T-cell (primary cell): ENCODE data around the gene CCDC146. TPM values are rescaled to one million over a fixed set of nuclear protein-coding genes. Genes with fewer than 3 reads are reported as not detected.
"Not testable (repeated sequence)": the region's sequence is repeated elsewhere in the genome, so short reads cannot be mapped to it uniquely, and the experiment has no call there.

Experiments used
- ATAC-seq, 4 experiments: fragments of 200-7000 bp in 3 of 4; fragments of 150-1000 bp in 1 of 4; cut with Tn5 transposase; replicated peaks in 1 of 4; 1 replicate in 3 of 4; 2 replicates in 1 of 4; pipeline ENCODE4 v1.10.0; 2021; ENCODE audit warnings: moderate library complexity in 3 of 4, mild to moderate bottlenecking in 2 of 4, moderate number of reproducible peaks in 1 of 4
- CTCF ChIA-PET, 2 donors: fragments of 300-600 bp; sonication (Branson Sonifier 250); formaldehyde crosslinking; loops; one replicate each; lab custom pipeline; 2022; ENCODE audit warnings: antibody characterized with exemption in 2 of 2; lab: Charles Lee
- POLR2A ChIA-PET, 2 donors: fragments of 300-600 bp; sonication (Branson Sonifier 250); formaldehyde crosslinking; loops; one replicate each; lab custom pipeline; 2022; ENCODE audit warnings: antibody characterized with exemption in 2 of 2; lab: Charles Lee
- DNase-seq, 35 experiments: peaks; one replicate each; pipeline versions ENCODE4 v3.0.0 to v3.0.0-alpha.2; 2013 to 2023
- H3K27ac ChIP-seq: one replicate; pipeline ENCODE4 v1.5.1; 2013; ENCODE audit warnings: low read length
- H3K27me3 ChIP-seq, 2 experiments: replicated peaks in 1 of 2; 1 replicate in 1 of 2; 2 replicates in 1 of 2; pipeline versions ENCODE4 v1.6.1 to v1.7.0; 2013; ENCODE audit warnings: low read length in 1 of 2, mixed read lengths in 1 of 2; ENCODE audit not compliant: control insufficient read depth in 2 of 2, insufficient read depth in 2 of 2; ENCODE audit errors: extremely low read depth in 1 of 2
- H3K36me3 ChIP-seq, 2 donors: 1 replicate in 1 of 2; 2 replicates in 1 of 2; pipeline versions ENCODE4 v1.6.1 to v1.7.0; 2013; ENCODE audit warnings: low read length in 1 of 2; ENCODE audit not compliant: control insufficient read depth in 2 of 2, insufficient read depth in 1 of 2; ENCODE audit errors: extremely low read depth in 1 of 2
- H3K4me1 ChIP-seq, 2 experiments: 1 replicate in 1 of 2; 2 replicates in 1 of 2; pipeline versions ENCODE4 v1.6.1 to v1.7.0; 2013; ENCODE audit warnings: low read length in 2 of 2, mixed read lengths in 1 of 2; ENCODE audit not compliant: insufficient read depth in 2 of 2, control insufficient read depth in 1 of 2; ENCODE audit errors: extremely low read depth in 1 of 2
- H3K4me3 ChIP-seq, 2 donors: 1 replicate in 1 of 2; 2 replicates in 1 of 2; pipeline versions ENCODE4 v1.5.1 to v1.7.0; 2013; ENCODE audit warnings: mild to moderate bottlenecking in 2 of 2, low read length in 1 of 2, moderate library complexity in 1 of 2; ENCODE audit not compliant: control insufficient read depth in 1 of 2; ENCODE audit errors: extremely low read depth in 1 of 2
- H3K9me3 ChIP-seq: 2 replicates; pipeline ENCODE4 v1.7.0; 2013
- H3K27ac Mint-ChIP-seq, 2 donors: one replicate each; pipeline ENCODE4 v1.8.0; 2020 to 2021; ENCODE audit warnings: mild to moderate bottlenecking in 2 of 2, mixed read lengths in 2 of 2
- H3K27me3 Mint-ChIP-seq, 2 donors: one replicate each; pipeline ENCODE4 v1.8.0; 2021 to 2022; ENCODE audit warnings: mixed read lengths in 2 of 2
- H3K36me3 Mint-ChIP-seq: one replicate; pipeline ENCODE4 v1.8.0; 2021; ENCODE audit warnings: mixed read lengths
- H3K4me1 Mint-ChIP-seq, 3 donors: one replicate each; pipeline ENCODE4 v1.8.0; 2020 to 2022; ENCODE audit warnings: mixed read lengths in 3 of 3, mild to moderate bottlenecking in 1 of 3
- H3K4me3 Mint-ChIP-seq, 3 donors: one replicate each; pipeline ENCODE4 v1.8.0; 2020 to 2022; ENCODE audit warnings: mild to moderate bottlenecking in 3 of 3, mixed read lengths in 3 of 3, moderate library complexity in 3 of 3
- H3K9me3 Mint-ChIP-seq, 3 donors: one replicate each; pipeline ENCODE4 v1.8.0; 2020 to 2022; ENCODE audit warnings: mixed read lengths in 3 of 3
- WGBS: methylation state at CpG from one replicate; pipeline ENCODE4 v1.1.5; 2013; ENCODE audit warnings: missing lambda C conversion rate; ENCODE audit not compliant: insufficient coverage; 5-methylcytosine and 5-hydroxymethylcytosine counted together
- total RNA-seq, 35 experiments: library from RNA in 6 of 35; stranded (reverse) in 6 of 35; fragments of 120-200 nt in 1 of 35; gene quantifications; one replicate each; pipeline versions ENCODE4 v1.2.1 to v1.2.4 and lab custom pipeline; 2013 to 2026

The CCDC146 gene
- total RNA-seq, 5 donors from 2014 or later (not counting 1 experiment from before 2014, with no cell fraction given), result 10.6 to 14.7 (median 14.1) TPM

- DNase-seq (peak in 2 of 35 experiments; percentile 6 to 40), ATAC-seq (no peak)
- H3K36me3 Mint-ChIP-seq, result peaks cover 13% of the 10 kb centered on the region
- H3K4me1 Mint-ChIP-seq, result peaks cover 41 to 50% (median 41%) of the 10 kb centered on the region in 3 donors
- H3K9me3 Mint-ChIP-seq, result no peaks in the 10 kb centered on the region
- Histone ChIP-seq H3K27me3 (no peaks in the 10 kb centered on the region), H3K27ac (no peak overlapping the region), H3K4me1 (peaks cover 29 to 31% of the 10 kb centered on the region in 2 experiments), H3K4me3 (no peak overlapping the region), H3K9me3 (no peaks in the 10 kb centered on the region), H3K36me3 (peaks cover 0 to 4% of the 10 kb centered on the region in 2 donors)
- 100% methylated on average over 1 of the region's 6 CpGs for WGBS
- H3K27ac Mint-ChIP-seq, result peak overlapping the region in 1 of 2 donors; percentile 43
- no peaks in the 10 kb centered on the region for H3K27me3 Mint-ChIP-seq
- POLR2A ChIA-PET, result no interaction called here
- CTCF ChIA-PET, result interaction anchor here in 1 of 2 donors (0.7 kb wide), 1 partner anchor 410 kb away, joined by 4 read pairs; no protein-coding TSS in a partner anchor
- no peak overlapping the region for H3K4me3 Mint-ChIP-seq
Observed at GRCh38 chr7:77330169-77330882, 207.9 kb downstream of the CCDC146 start.

GRCh38 chr7:77331938-77332695 lies 209.7 kb downstream of the CCDC146 start:
- ChIA-PET CTCF (interaction anchor here (0.5 to 1.7 kb wide), 18 partner anchors 11 to 509 kb away, joined by 3 to 13 read pairs (median 6); partner anchors contain the start of genes CCDC146 (in 1 of the 2), PHTF2 (in 1 of the 2), PTPN12 (in 1 of the 2) and TMEM60 (in 1 of the 2)), POLR2A (interaction anchor here in 1 of 2 donors (0.5 to 0.6 kb wide), 3 partner anchors 61 to 431 kb away, joined by 3 to 4 read pairs (median 3); no protein-coding TSS in a partner anchor)
- Histone ChIP-seq H3K9me3 (no peaks in the 10 kb centered on the region), H3K36me3 (peaks cover 0 to 4% of the 10 kb centered on the region in 2 donors), H3K4me3 (no peak overlapping the region), H3K4me1 (peaks cover 29% of the 10 kb centered on the region in 2 experiments), H3K27ac (no peak overlapping the region), H3K27me3 (no peaks in the 10 kb centered on the region)
- Mint-ChIP-seq H3K4me1 (peaks cover 41 to 52% (median 41%) of the 10 kb centered on the region in 3 donors), H3K27ac (peak overlapping the region in 1 of 2 donors; percentile 9), H3K36me3 (peaks cover 8% of the 10 kb centered on the region), H3K27me3 (no peaks in the 10 kb centered on the region), H3K4me3 (no peak overlapping the region), H3K9me3 (no peaks in the 10 kb centered on the region)
- no CpG with 5 or more reads among the region's 3 CpGs for WGBS
- ATAC-seq (peak; percentile 75 to 84 (median 78)), DNase-seq (peak in 23 of 35 experiments; percentile 4 to 79 (median 14))

GRCh38 chr7:77334039-77334438 lies 211.6 kb downstream of the CCDC146 start:
- H3K27me3 ChIP-seq, H3K36me3 Mint-ChIP-seq, H3K27ac ChIP-seq, H3K9me3 ChIP-seq, H3K27ac Mint-ChIP-seq, H3K4me3 Mint-ChIP-seq, H3K4me3 ChIP-seq, H3K36me3 ChIP-seq, ATAC-seq, H3K27me3 Mint-ChIP-seq, POLR2A ChIA-PET, H3K9me3 Mint-ChIP-seq, DNase-seq: not testable (repeated sequence)
- H3K4me1 Mint-ChIP-seq, result peaks cover 36 to 47% (median 40%) of the 10 kb centered on the region in 3 donors
- 100% methylated on average over 1 of the region's 2 CpGs for WGBS
- CTCF ChIA-PET, result interaction anchor here in 1 of 2 donors (1.1 kb wide), 1 partner anchor 87 kb away, joined by 3 read pairs; no protein-coding TSS in a partner anchor
- peaks cover 23 to 30% of the 10 kb centered on the region in 2 experiments for H3K4me1 ChIP-seq

GRCh38 chr7:77335581-77335980 lies 213.2 kb downstream of the CCDC146 start:
- Mint-ChIP-seq H3K36me3 (peaks cover 7% of the 10 kb centered on the region), H3K4me3 (no peak overlapping the region), H3K27me3 (no peaks in the 10 kb centered on the region), H3K27ac (peak overlapping the region in 1 of 2 donors; percentile 31), H3K4me1 (peaks cover 29 to 42% (median 31%) of the 10 kb centered on the region in 3 donors), H3K9me3 (no peaks in the 10 kb centered on the region)
- POLR2A ChIA-PET, result no interaction called here
- Histone ChIP-seq H3K27me3 (no peaks in the 10 kb centered on the region), H3K36me3 (peaks cover 0 to 2% of the 10 kb centered on the region in 2 donors), H3K4me1 (peaks cover 9 to 25% of the 10 kb centered on the region in 2 experiments), H3K27ac (no peak overlapping the region), H3K4me3 (no peak overlapping the region), H3K9me3 (no peaks in the 10 kb centered on the region)
- CTCF ChIA-PET, result interaction anchor here in 1 of 2 donors (0.6 kb wide), 1 partner anchor 10 kb away, joined by 3 read pairs; no protein-coding TSS in a partner anchor
- DNase-seq (no peak), ATAC-seq (no peak)

- ChIA-PET POLR2A (no interaction called here), CTCF (no interaction called here)
- DNase-seq (no peak), ATAC-seq (no peak)
- H3K36me3 ChIP-seq, result peaks cover 0 to 2% of the 10 kb centered on the region in 2 donors
- no peak overlapping the region for H3K4me3 Mint-ChIP-seq
- peaks cover 18 to 31% (median 23%) of the 10 kb centered on the region in 3 donors for H3K4me1 Mint-ChIP-seq
- 100% methylated on average over 1 of the region's 2 CpGs for WGBS
- H3K4me3 ChIP-seq, result no peak overlapping the region
- H3K9me3 ChIP-seq, result no peaks in the 10 kb centered on the region
- no peaks in the 10 kb centered on the region for H3K9me3 Mint-ChIP-seq
- peak overlapping the region in 1 of 2 donors; percentile 28 for H3K27ac Mint-ChIP-seq
- no peaks in the 10 kb centered on the region for H3K27me3 Mint-ChIP-seq
- H3K4me1 ChIP-seq, result peaks cover 7 to 16% of the 10 kb centered on the region in 2 experiments
- no peaks in the 10 kb centered on the region for H3K27me3 ChIP-seq
- no peak overlapping the region for H3K27ac ChIP-seq
- peaks cover 11% of the 10 kb centered on the region for H3K36me3 Mint-ChIP-seq
Observed at GRCh38 chr7:77337456-77337990, 215.1 kb downstream of the CCDC146 start.

GRCh38 chr7:77338260-77338659 lies 215.8 kb downstream of the CCDC146 start:
- Histone ChIP-seq H3K36me3 (peaks cover 0 to 2% of the 10 kb centered on the region in 2 donors), H3K27ac (no peak overlapping the region), H3K4me3 (no peak overlapping the region), H3K9me3 (no peaks in the 10 kb centered on the region), H3K27me3 (no peaks in the 10 kb centered on the region), H3K4me1 (peaks cover 7 to 16% of the 10 kb centered on the region in 2 experiments)
- ChIA-PET CTCF (no interaction called here), POLR2A (no interaction called here)
- peaks cover 18 to 31% (median 23%) of the 10 kb centered on the region in 3 donors for H3K4me1 Mint-ChIP-seq
- H3K9me3 Mint-ChIP-seq, result no peaks in the 10 kb centered on the region
- H3K27ac Mint-ChIP-seq, result peak overlapping the region in 1 of 2 donors; percentile 5
- H3K27me3 Mint-ChIP-seq, result no peaks in the 10 kb centered on the region
- peaks cover 11% of the 10 kb centered on the region for H3K36me3 Mint-ChIP-seq
- no peak overlapping the region for H3K4me3 Mint-ChIP-seq
- WGBS, result 60% methylated on average over 1 of the region's 4 CpGs
- DNase-seq (no peak), ATAC-seq (no peak)
